Large intestine (tissue), 3 donors: ENCODE data around the gene PARVG. TPM values are rescaled to one million over a fixed set of nuclear protein-coding genes. Genes with fewer than 3 reads are reported as not detected.

Experiments
- DNase-seq, 2 donors: peaks; one replicate each; pipeline versions ENCODE4 v3.0.0 to v3.0.0-alpha.2; 2013
- H3K27ac ChIP-seq: one replicate; pipeline ENCODE4 v1.5.1; 2013; ENCODE audit warnings: low read length
- H3K27me3 ChIP-seq: 2 replicates; pipeline ENCODE4 v1.6.1; 2013; ENCODE audit warnings: low read length; ENCODE audit not compliant: control insufficient read depth, insufficient read depth
- H3K36me3 ChIP-seq: 2 replicates; pipeline ENCODE4 v1.6.1; 2013; ENCODE audit warnings: low read length; ENCODE audit not compliant: control insufficient read depth, insufficient read depth
- H3K4me1 ChIP-seq: one replicate; pipeline ENCODE4 v1.6.1; 2013; ENCODE audit warnings: low read length; ENCODE audit not compliant: control insufficient read depth, insufficient read depth
- H3K4me3 ChIP-seq: one replicate; pipeline ENCODE4 v1.5.1; 2013; ENCODE audit warnings: low read length
- H3K9me3 ChIP-seq: one replicate; pipeline ENCODE4 v1.6.1; 2013; ENCODE audit warnings: mild to moderate bottlenecking, low read depth, low read length, moderate library complexity; ENCODE audit not compliant: control insufficient read depth
- WGBS: methylation state at CpG from one replicate; pipeline ENCODE4 v1.1.5; 2013; ENCODE audit warnings: low lambda C conversion rate; ENCODE audit not compliant: insufficient coverage; 5-methylcytosine and 5-hydroxymethylcytosine counted together
- polyA plus RNA-seq: library from polyadenylated mRNA; unstranded; fragments of 120-200 nt; gene quantifications from one replicate; pipeline ENCODE4 v1.2.1, GENCODE V29; 2013

PARVG gene
- polyA plus RNA-seq, 1 donor: 6.7 TPM

GRCh38 chr22:44187652-44188230, 7.0 kb downstream of the PARVG start:
- no peak overlapping the region for H3K4me3 ChIP-seq
- H3K4me1 ChIP-seq: no peaks in the 10 kb centered on the region
- no peak overlapping the region for H3K27ac ChIP-seq
- no peaks in the 10 kb centered on the region for H3K36me3 ChIP-seq
- no peaks in the 10 kb centered on the region for H3K9me3 ChIP-seq
- no peak for DNase-seq
- WGBS: no CpG with 5 or more reads among the region's 12 CpGs
- H3K27me3 ChIP-seq: no peaks in the 10 kb centered on the region

GRCh38 chr22:44188316-44188715, 7.6 kb downstream of the PARVG start:
- no peaks in the 10 kb centered on the region for H3K36me3 ChIP-seq
- H3K27me3 ChIP-seq: no peaks in the 10 kb centered on the region
- H3K27ac ChIP-seq: no peak overlapping the region
- WGBS: no CpG with 5 or more reads among the region's 8 CpGs
- no peak for DNase-seq
- H3K4me3 ChIP-seq: no peak overlapping the region
- H3K9me3 ChIP-seq: no peaks in the 10 kb centered on the region
- H3K4me1 ChIP-seq: no peaks in the 10 kb centered on the region

GRCh38 chr22:44188986-44189630, 8.4 kb downstream of the PARVG start:
- Histone ChIP-seq H3K27me3 (no peaks in the 10 kb centered on the region), H3K9me3 (no peaks in the 10 kb centered on the region), H3K27ac (no peak overlapping the region), H3K36me3 (no peaks in the 10 kb centered on the region), H3K4me1 (no peaks in the 10 kb centered on the region), H3K4me3 (no peak overlapping the region)
- no CpG with 5 or more reads among the region's 12 CpGs for WGBS
- DNase-seq: no peak

GRCh38 chr22:44190381-44190976, 9.8 kb downstream of the PARVG start:
- Histone ChIP-seq H3K4me1 (no peaks in the 10 kb centered on the region), H3K4me3 (no peak overlapping the region), H3K9me3 (no peaks in the 10 kb centered on the region), H3K27ac (no peak overlapping the region), H3K36me3 (no peaks in the 10 kb centered on the region), H3K27me3 (no peaks in the 10 kb centered on the region)
- WGBS: 100% methylated on average over 1 of the region's 12 CpGs
- DNase-seq: no peak

- no peaks in the 10 kb centered on the region for H3K9me3 ChIP-seq
- no peaks in the 10 kb centered on the region for H3K27me3 ChIP-seq
- no peak for DNase-seq
- no peak overlapping the region for H3K4me3 ChIP-seq
- no peak overlapping the region for H3K27ac ChIP-seq
- H3K4me1 ChIP-seq: no peaks in the 10 kb centered on the region
- WGBS: no CpG with 5 or more reads among the region's 9 CpGs
- H3K36me3 ChIP-seq: no peaks in the 10 kb centered on the region
These were observed 10.3 kb downstream of the PARVG start for GRCh38 chr22:44191036-44191454.

- no CpG with 5 or more reads among the region's 8 CpGs for WGBS
- DNase-seq: no peak
These were observed 11.5 kb downstream of the PARVG start for GRCh38 chr22:44192098-44192815.

GRCh38 chr22:44192816-44193534, 12.2 kb downstream of the PARVG start:
- H3K4me1 ChIP-seq: no peaks in the 10 kb centered on the region
- H3K27ac ChIP-seq: no peak overlapping the region
- no peaks in the 10 kb centered on the region for H3K9me3 ChIP-seq
- H3K4me3 ChIP-seq: no peak overlapping the region
- H3K36me3 ChIP-seq: no peaks in the 10 kb centered on the region
- 85% methylated on average over 3 of the region's 11 CpGs for WGBS
- DNase-seq: no peak
- H3K27me3 ChIP-seq: no peaks in the 10 kb centered on the region

More at GRCh38 chr22:44192098-44192815, 11.5 kb downstream of the PARVG start:
- Histone ChIP-seq H3K4me1 (no peaks in the 10 kb centered on the region), H3K4me3 (no peak overlapping the region), H3K36me3 (no peaks in the 10 kb centered on the region), H3K27ac (no peak overlapping the region), H3K27me3 (no peaks in the 10 kb centered on the region), H3K9me3 (no peaks in the 10 kb centered on the region)

- Histone ChIP-seq H3K4me1 (no peaks in the 10 kb centered on the region), H3K36me3 (no peaks in the 10 kb centered on the region), H3K27me3 (no peaks in the 10 kb centered on the region), H3K9me3 (no peaks in the 10 kb centered on the region), H3K27ac (no peak overlapping the region), H3K4me3 (no peak overlapping the region)
- no peak for DNase-seq
- WGBS: 40% methylated on average over 1 of the region's 4 CpGs
These were observed 12.8 kb downstream of the PARVG start for GRCh38 chr22:44193535-44193891.

- Histone ChIP-seq H3K36me3 (no peaks in the 10 kb centered on the region), H3K4me3 (no peak overlapping the region), H3K9me3 (no peaks in the 10 kb centered on the region), H3K27ac (no peak overlapping the region), H3K4me1 (no peaks in the 10 kb centered on the region), H3K27me3 (no peaks in the 10 kb centered on the region)
- 100% methylated on average over 2 of the region's 2 CpGs for WGBS
- DNase-seq: no peak
These were observed 13.8 kb downstream of the PARVG start for GRCh38 chr22:44194569-44194968.

- no peaks in the 10 kb centered on the region for H3K9me3 ChIP-seq
- no peaks in the 10 kb centered on the region for H3K4me1 ChIP-seq
- H3K36me3 ChIP-seq: no peaks in the 10 kb centered on the region
- H3K27ac ChIP-seq: no peak overlapping the region
- no peak overlapping the region for H3K4me3 ChIP-seq
- no peaks in the 10 kb centered on the region for H3K27me3 ChIP-seq
- no peak for DNase-seq
- no CpG with 5 or more reads among the region's 5 CpGs for WGBS
These were observed 14.6 kb downstream of the PARVG start for GRCh38 chr22:44195189-44195871.
